Inferior parietal cortex (tissue), 1 donor: ENCODE measurements around the gene VSIG10.
A peak's percentile ranks its signal among the peaks of the same experiment; 100 is the strongest.
"Not testable (repeated sequence)": the region's sequence is repeated elsewhere in the genome, so short reads cannot be mapped to it uniquely, and the experiment has no call there.

Experiments used
- DNase-seq: peaks from one replicate; pipeline ENCODE4 v3.0.0-alpha.2; 2016; ENCODE audit errors: extremely low spot score

Gene VSIG10

DNA sequence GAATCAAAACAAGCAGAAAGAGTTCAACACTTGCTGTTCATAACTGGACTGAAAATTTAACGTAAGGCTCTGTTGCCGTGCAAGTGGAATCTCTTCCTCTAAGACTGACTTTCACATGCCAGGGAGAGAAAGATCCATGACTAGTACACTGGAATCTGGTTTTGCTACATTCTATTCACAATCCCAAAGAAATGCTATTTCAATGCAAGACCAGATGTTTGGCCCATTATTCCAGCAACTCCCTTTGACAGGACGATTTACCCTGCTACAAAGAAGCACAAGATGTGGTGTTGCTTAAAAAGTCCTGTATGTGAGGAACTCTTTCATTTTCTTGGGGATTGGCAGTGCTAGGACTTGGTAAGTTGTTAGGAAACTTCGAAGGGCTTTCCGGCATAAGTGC, 69.9 kb downstream of the VSIG10 start:
- DNase-seq, result no peak

GRCh38 chr12:118033323-118033722, 70.5 kb downstream of the VSIG10 start:
- no peak for DNase-seq

DNA sequence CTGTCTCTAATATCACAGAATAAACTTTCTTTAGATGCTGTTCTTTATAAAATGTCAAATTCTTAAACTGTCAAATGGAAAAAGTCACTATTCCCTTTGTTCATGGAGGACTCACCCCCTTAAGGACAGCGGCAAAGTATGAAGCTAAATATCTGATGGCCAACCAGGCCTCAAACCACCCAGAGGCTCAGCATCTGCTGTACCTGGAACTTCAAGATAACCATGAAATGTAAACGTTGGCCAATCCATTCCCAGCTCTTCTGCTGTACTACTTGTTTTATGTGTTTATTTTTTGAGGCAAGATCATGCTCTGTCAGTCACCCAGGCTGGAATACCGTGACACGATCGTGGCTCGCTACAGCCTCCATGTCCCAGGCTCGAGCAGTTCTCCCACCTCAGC, 71.6 kb downstream of the VSIG10 start:
- no peak for DNase-seq

GRCh38 chr12:118029166-118029565, 74.6 kb downstream of the VSIG10 start:
- DNase-seq, result no peak

DNA sequence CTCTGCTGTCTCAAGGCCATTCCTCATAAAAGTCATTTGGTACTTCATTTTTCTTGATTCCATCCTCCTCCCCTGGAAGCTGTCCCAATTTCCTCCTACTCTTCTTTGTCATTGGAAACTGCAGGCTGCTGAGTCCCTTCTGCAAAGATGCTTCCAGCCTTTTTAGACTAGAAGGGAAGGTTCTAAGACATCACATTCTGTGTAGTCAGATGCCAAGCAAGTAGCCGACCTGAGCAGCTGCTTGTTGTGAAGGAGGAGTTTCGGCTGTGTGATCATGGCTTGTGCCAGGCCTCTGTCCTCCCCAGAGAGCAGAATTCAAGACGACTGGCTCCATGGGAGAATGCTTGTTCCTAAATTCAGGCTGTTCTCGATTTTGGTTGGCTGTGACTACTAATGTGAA, 78.6 kb downstream of the VSIG10 start:
- peak; percentile 57 for DNase-seq

- DNase-seq, result no peak
Measured at GRCh38 chr12:118023301-118023860, 80.4 kb downstream of the VSIG10 start.

GRCh38 chr12:118022728-118023109, 81.1 kb downstream of the VSIG10 start:
- DNase-seq, result no peak

DNA sequence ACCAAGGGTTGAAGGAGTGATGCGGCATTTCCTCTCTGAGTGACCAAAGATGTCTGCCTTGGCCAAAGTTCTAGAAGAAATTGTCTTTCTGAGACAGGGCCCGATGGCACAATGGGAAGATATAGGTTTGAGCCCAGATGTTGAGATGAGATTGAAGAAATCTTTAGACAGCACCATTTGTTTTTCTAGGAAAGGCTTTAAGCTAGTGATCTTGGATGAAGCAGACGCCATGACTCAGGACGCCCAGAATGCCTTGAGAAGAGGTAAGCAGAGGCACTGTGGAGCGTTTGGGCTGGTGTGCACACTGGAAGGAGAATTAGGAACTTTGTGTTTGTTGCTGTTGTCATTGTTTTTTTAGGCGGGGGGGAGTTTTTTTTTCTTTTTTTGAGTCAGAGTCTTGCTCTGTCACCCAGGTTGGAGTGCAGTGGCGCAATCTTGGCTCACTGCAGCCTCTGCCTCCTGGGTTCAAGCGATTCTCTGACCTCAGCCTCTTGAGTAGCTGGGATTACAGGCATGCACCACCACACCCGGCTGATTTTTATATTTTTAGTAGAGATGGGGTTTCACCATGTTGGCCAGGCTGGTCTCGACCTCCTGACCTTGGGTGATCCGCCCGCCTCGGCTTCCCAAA, 81.6 kb downstream of the VSIG10 start:
- not testable (repeated sequence) for DNase-seq

DNA sequence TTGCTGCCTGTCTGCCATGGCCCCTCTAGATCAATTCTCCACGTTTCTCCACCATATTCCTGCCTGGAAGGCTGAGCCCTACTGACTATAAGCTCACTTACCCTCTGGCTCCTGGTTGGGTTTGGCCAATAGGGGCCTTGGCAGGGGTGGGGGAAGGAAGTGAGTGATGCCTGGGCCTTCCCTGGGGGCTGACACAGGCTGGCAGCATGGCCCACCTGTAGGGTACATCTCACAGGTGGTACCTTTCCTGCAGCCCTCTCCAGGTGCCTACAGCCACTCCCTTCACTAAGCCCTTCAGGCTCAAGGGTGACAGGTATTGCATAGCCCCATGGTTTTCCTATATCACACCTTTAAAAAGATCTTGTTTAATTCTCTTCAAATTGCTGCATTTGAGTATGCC, 83.8 kb downstream of the VSIG10 start:
- DNase-seq, result no peak

- DNase-seq, result no peak
Measured at GRCh38 chr12:118017926-118018325, 85.9 kb downstream of the VSIG10 start.

GRCh38 chr12:118016424-118017264, 87.2 kb downstream of the VSIG10 start, which contains the start of gene RFC5:
Gene RFC5 (plus strand): TSS chr12:118016703. CDS start chr12:118016828, 125 bp downstream.
- DNase-seq, result peak; percentile 98

GRCh38 chr12:118015944-118016343, 87.9 kb downstream of the VSIG10 start:
- no peak for DNase-seq

GRCh38 chr12:118015306-118015705, 88.5 kb downstream of the VSIG10 start:
- no peak for DNase-seq
